DMS114 treated with DMSO at 0.1 percent for 48 hours (cell line): ENCODE measurements around the gene KRTAP5-4.
"Not testable (repeated sequence)": the region's sequence is repeated elsewhere in the genome, so short reads cannot be mapped to it uniquely, and the experiment has no call there.

Experiments
- DNase-seq: peaks from one replicate; lab custom pipeline; 2025; ENCODE audit not compliant: unreplicated experiment; lab: John Stamatoyannopoulos, UW

Gene KRTAP5-4

GRCh38 chr11:1604181-1604580 lies 17.8 kb downstream of the KRTAP5-4 start:
- DNase-seq = no peak

- DNase-seq = no peak
These were observed 18.3 kb downstream of the KRTAP5-4 start for GRCh38 chr11:1603629-1604028.

GRCh38 chr11:1601663-1602062 lies 20.3 kb downstream of the KRTAP5-4 start:
- DNase-seq = not testable (repeated sequence)

- no peak for DNase-seq
These were observed 21.3 kb downstream of the KRTAP5-4 start for GRCh38 chr11:1600626-1601025.

- no peak for DNase-seq
These were observed 23.1 kb downstream of the KRTAP5-4 start for GRCh38 chr11:1598816-1599215.

- not testable (repeated sequence) for DNase-seq
These were observed 23.5 kb downstream of the KRTAP5-4 start for GRCh38 chr11:1598406-1598805.

- no peak for DNase-seq
These were observed 24.0 kb downstream of the KRTAP5-4 start, which contains the start of gene KRTAP5-2 for GRCh38 chr11:1597994-1598380. Gene KRTAP5-2 (minus strand): TSS chr11:1598294. CDS start chr11:1598250, 44 bp downstream.

GRCh38 chr11:1597331-1597993 lies 24.5 kb downstream of the KRTAP5-4 start:
- DNase-seq = no peak

- not testable (repeated sequence) for DNase-seq
These were observed 25.3 kb downstream of the KRTAP5-4 start for GRCh38 chr11:1596576-1597121.

- DNase-seq = not testable (repeated sequence)
These were observed 25.9 kb downstream of the KRTAP5-4 start for GRCh38 chr11:1595994-1596575.

GRCh38 chr11:1592628-1593027 lies 29.3 kb downstream of the KRTAP5-4 start:
- DNase-seq = no peak

- no peak for DNase-seq
These were observed 31.9 kb downstream of the KRTAP5-4 start for GRCh38 chr11:1589996-1590395.

GRCh38 chr11:1589191-1589963 lies 32.6 kb downstream of the KRTAP5-4 start:
- not testable (repeated sequence) for DNase-seq

GRCh38 chr11:1586699-1587098 lies 35.2 kb downstream of the KRTAP5-4 start:
- DNase-seq = no peak

- not testable (repeated sequence) for DNase-seq
These were observed 37.1 kb downstream of the KRTAP5-4 start, which contains the start of gene KRTAP5-1 for GRCh38 chr11:1584661-1585370. Gene KRTAP5-1 (minus strand): TSS chr11:1585283. CDS start chr11:1585249, 34 bp downstream.

- DNase-seq = not testable (repeated sequence)
These were observed 39.0 kb downstream of the KRTAP5-4 start for GRCh38 chr11:1582909-1583308.

GRCh38 chr11:1581976-1582375 lies 40.0 kb downstream of the KRTAP5-4 start:
- DNase-seq = no peak

GRCh38 chr11:1576825-1577224 lies 45.1 kb downstream of the KRTAP5-4 start:
- DNase-seq = no peak

GRCh38 chr11:1575756-1576155 lies 46.2 kb downstream of the KRTAP5-4 start:
- not testable (repeated sequence) for DNase-seq

- no peak for DNase-seq
These were observed 47.0 kb downstream of the KRTAP5-4 start for GRCh38 chr11:1574933-1575242.
